Measurements from ENCODE around the gene LRCH4. TPM values are rescaled to one million over a fixed set of nuclear protein-coding genes. Genes with fewer than 3 reads are reported as not detected.

LRCH4 gene
- total RNA-seq, 1 experiment from 2014 or later = 42.4 TPM

- no peak for TF ChIP-seq CTCF (conservative IDR thresholded peaks at IDR 0.05; ENCODE audit: low read depth, low read length)
- no peak for TF ChIP-seq EZH2 (IDR thresholded peaks at IDR 0.05; ENCODE audit: borderline replicate concordance, low read depth, low read length, poor library complexity, severe bottlenecking)
- Histone ChIP-seq H3K9me3 (ENCODE audit: low read depth, low read length, poor library complexity, severe bottlenecking) (no peaks in the 10 kb centered on the region), H3K27ac (ENCODE audit: low read depth, low read length, poor library complexity, severe bottlenecking) (no peak overlapping the region), H3K4me1 (ENCODE audit: insufficient read depth, low read length, poor library complexity, severe bottlenecking) (no peaks in the 10 kb centered on the region), H3K4me3 (ENCODE audit: low read depth, low read length, poor library complexity, severe bottlenecking) (no peak overlapping the region), H3K36me3 (ENCODE audit: insufficient read depth, low read length, poor library complexity, severe bottlenecking) (peaks cover 7% of the 10 kb centered on the region), H3K27me3 (replicated peaks; ENCODE audit: insufficient read depth, low read depth, low read length, poor library complexity) (no peaks in the 10 kb centered on the region)
- DNase-seq (ENCODE audit: low spot score) = no peak
- no TSS peak for BruUV-seq (replicated peaks)
- CTCF ChIA-PET = no interaction called here
- intact Hi-C loops (cut with micrococcal nuclease; ENCODE audit: unreplicated experiment) = no loop called here
- POLR2A ChIA-PET (ENCODE audit: low non-redundant PET) = no interaction called here
Observed at GRCh38 chr7:100556541-100556940, 29.4 kb downstream of the LRCH4 start.

- no peaks in the 10 kb centered on the region for H3K9me3 ChIP-seq (ENCODE audit: low read depth, low read length, poor library complexity, severe bottlenecking)
- TF ChIP-seq EZH2 (IDR thresholded peaks at IDR 0.05; ENCODE audit: borderline replicate concordance, low read depth, low read length, poor library complexity, severe bottlenecking) (no peak), CTCF (conservative IDR thresholded peaks at IDR 0.05; ENCODE audit: low read depth, low read length) (no peak)
- POLR2A ChIA-PET (ENCODE audit: low non-redundant PET) = no interaction called here
- peaks cover 7% of the 10 kb centered on the region for H3K36me3 ChIP-seq (ENCODE audit: insufficient read depth, low read length, poor library complexity, severe bottlenecking)
- no peak overlapping the region for H3K27ac ChIP-seq (ENCODE audit: low read depth, low read length, poor library complexity, severe bottlenecking)
- no peak overlapping the region for H3K4me3 ChIP-seq (ENCODE audit: low read depth, low read length, poor library complexity, severe bottlenecking)
- CTCF ChIA-PET = no interaction called here
- DNase-seq (ENCODE audit: low spot score) = no peak
- BruUV-seq (replicated peaks) = no TSS peak
- no peaks in the 10 kb centered on the region for H3K27me3 ChIP-seq (replicated peaks; ENCODE audit: insufficient read depth, low read depth, low read length, poor library complexity)
- no peaks in the 10 kb centered on the region for H3K4me1 ChIP-seq (ENCODE audit: insufficient read depth, low read length, poor library complexity, severe bottlenecking)
- intact Hi-C loops (cut with micrococcal nuclease; ENCODE audit: unreplicated experiment) = no loop called here
Observed at GRCh38 chr7:100555701-100556100, 30.2 kb downstream of the LRCH4 start.

- Histone ChIP-seq H3K9me3 (ENCODE audit: low read depth, low read length, poor library complexity, severe bottlenecking) (no peaks in the 10 kb centered on the region), H3K36me3 (ENCODE audit: insufficient read depth, low read length, poor library complexity, severe bottlenecking) (peaks cover 12% of the 10 kb centered on the region), H3K4me1 (ENCODE audit: insufficient read depth, low read length, poor library complexity, severe bottlenecking) (peaks cover 2% of the 10 kb centered on the region), H3K4me3 (ENCODE audit: low read depth, low read length, poor library complexity, severe bottlenecking) (no peak overlapping the region), H3K27ac (ENCODE audit: low read depth, low read length, poor library complexity, severe bottlenecking) (no peak overlapping the region), H3K27me3 (replicated peaks; ENCODE audit: insufficient read depth, low read depth, low read length, poor library complexity) (no peaks in the 10 kb centered on the region)
- BruUV-seq (replicated peaks) = no TSS peak
- TF ChIP-seq EZH2 (IDR thresholded peaks at IDR 0.05; ENCODE audit: borderline replicate concordance, low read depth, low read length, poor library complexity, severe bottlenecking) (no peak), CTCF (conservative IDR thresholded peaks at IDR 0.05; ENCODE audit: low read depth, low read length) (no peak)
- POLR2A ChIA-PET (ENCODE audit: low non-redundant PET) = no interaction called here
- CTCF ChIA-PET = no interaction called here
- DNase-seq (ENCODE audit: low spot score) = no peak
- intact Hi-C loops (cut with micrococcal nuclease; ENCODE audit: unreplicated experiment) = no loop called here
Observed at GRCh38 chr7:100553032-100553431, 32.9 kb downstream of the LRCH4 start.

Data from A673 (cell line).